ENCODE data around the gene RNF141. TPM values are rescaled to one million over a fixed set of nuclear protein-coding genes. Genes with fewer than 3 reads are reported as not detected.

Gene RNF141
- total RNA-seq, 2 donors from 2014 or later, result 34.7 to 42.2 TPM

- Histone ChIP-seq H3K9ac (ENCODE audit: extremely low read depth, low read length, poor library complexity, severe bottlenecking) (no peak overlapping the region), H3K36me3 (ENCODE audit: control insufficient read depth, insufficient read depth, low read length) (peaks cover 6% of the 10 kb centered on the region), H3K4me3 (ENCODE audit: low read length) (no peak overlapping the region), H3K27me3 (ENCODE audit: control insufficient read depth, insufficient read depth, low read length, poor library complexity, severe bottlenecking) (no peaks in the 10 kb centered on the region), H3K4me1 (ENCODE audit: control insufficient read depth, insufficient read depth, low read length) (no peaks in the 10 kb centered on the region), H3K9me3 (ENCODE audit: control insufficient read depth, low read length) (no peaks in the 10 kb centered on the region), H3K27ac (ENCODE audit: low read depth, low read length) (no peak overlapping the region)
- DNase-seq, result no peak
- H3K27ac Mint-ChIP-seq, result no peak overlapping the region
- TF ChIP-seq, protein P1, sequence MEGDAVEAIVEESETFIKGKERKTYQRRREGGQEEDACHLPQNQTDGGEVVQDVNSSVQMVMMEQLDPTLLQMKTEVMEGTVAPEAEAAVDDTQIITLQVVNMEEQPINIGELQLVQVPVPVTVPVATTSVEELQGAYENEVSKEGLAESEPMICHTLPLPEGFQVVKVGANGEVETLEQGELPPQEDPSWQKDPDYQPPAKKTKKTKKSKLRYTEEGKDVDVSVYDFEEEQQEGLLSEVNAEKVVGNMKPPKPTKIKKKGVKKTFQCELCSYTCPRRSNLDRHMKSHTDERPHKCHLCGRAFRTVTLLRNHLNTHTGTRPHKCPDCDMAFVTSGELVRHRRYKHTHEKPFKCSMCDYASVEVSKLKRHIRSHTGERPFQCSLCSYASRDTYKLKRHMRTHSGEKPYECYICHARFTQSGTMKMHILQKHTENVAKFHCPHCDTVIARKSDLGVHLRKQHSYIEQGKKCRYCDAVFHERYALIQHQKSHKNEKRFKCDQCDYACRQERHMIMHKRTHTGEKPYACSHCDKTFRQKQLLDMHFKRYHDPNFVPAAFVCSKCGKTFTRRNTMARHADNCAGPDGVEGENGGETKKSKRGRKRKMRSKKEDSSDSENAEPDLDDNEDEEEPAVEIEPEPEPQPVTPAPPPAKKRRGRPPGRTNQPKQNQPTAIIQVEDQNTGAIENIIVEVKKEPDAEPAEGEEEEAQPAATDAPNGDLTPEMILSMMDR (conservative IDR thresholded peaks at IDR 0.05), result no peak
- H3K27me3 Mint-ChIP-seq (ENCODE audit: insufficient read depth), result no peaks in the 10 kb centered on the region
- 85 to 95% methylated on average over 2 of the region's 2 CpGs for WGBS, 2 experiments (ENCODE audit: insufficient coverage in 1 of 2, insufficient read length in 1 of 2)
- H3K9me3 Mint-ChIP-seq, result no peaks in the 10 kb centered on the region
- no peak overlapping the region for H3K4me3 Mint-ChIP-seq
- H3K4me1 Mint-ChIP-seq, result no peaks in the 10 kb centered on the region
- H3K36me3 Mint-ChIP-seq (ENCODE audit: low read depth), result peaks cover 14% of the 10 kb centered on the region
Observed at GRCh38 chr11:10503221-10503620, 37.8 kb downstream of the RNF141 start.

GRCh38 chr11:10502770-10503169 lies 38.2 kb downstream of the RNF141 start:
- H3K36me3 ChIP-seq (ENCODE audit: control insufficient read depth, insufficient read depth, low read length), result peaks cover 6% of the 10 kb centered on the region
- H3K9me3 Mint-ChIP-seq, result no peaks in the 10 kb centered on the region
- whole genome bisulfite sequencing, 2 experiments (ENCODE audit: insufficient coverage in 1 of 2, insufficient read length in 1 of 2), result 91% methylated on average over 3 of the region's 3 CpGs

DNA sequence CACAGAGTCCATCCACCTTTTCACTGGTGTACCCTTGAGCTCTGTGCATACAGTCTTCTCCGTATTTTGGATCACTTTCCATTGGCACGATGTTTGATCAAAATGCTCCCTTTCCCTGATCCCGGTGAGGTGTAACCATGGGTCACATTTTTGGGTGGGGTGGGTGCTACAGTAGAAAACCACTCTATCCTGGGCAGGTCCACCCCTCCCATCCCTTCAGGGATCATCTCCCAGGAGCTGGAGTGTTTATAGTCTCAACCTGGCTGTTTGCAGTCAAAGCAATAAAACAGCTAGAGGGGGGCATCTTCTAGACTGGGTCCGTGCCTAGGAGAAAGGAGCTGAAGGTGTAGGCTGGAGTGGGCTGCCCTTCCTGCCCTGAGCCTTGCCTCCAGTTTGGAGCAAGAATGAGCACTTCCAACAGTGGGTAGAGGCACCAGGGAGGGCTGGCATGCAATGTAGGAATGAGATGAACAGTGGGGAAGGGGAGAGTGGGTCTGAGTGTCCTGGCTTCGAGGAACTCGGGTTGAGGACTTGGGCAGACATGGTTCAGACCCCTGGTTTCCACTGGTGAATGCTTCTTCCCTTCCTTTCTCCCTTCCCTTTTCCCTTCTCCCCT lies 38.8 kb downstream of the RNF141 start:
- WGBS, 2 experiments (ENCODE audit: insufficient coverage in 1 of 2, insufficient read length in 1 of 2), result 88 to 100% methylated on average over 6 of the region's 6 CpGs

More at GRCh38 chr11:10502770-10503169, 38.2 kb downstream of the RNF141 start:
- H3K4me3 ChIP-seq (ENCODE audit: low read length), result no peak overlapping the region
- Mint-ChIP-seq H3K4me3 (no peak overlapping the region), H3K4me1 (no peaks in the 10 kb centered on the region), H3K27ac (no peak overlapping the region), H3K27me3 (ENCODE audit: insufficient read depth) (no peaks in the 10 kb centered on the region), H3K36me3 (ENCODE audit: low read depth) (peaks cover 17% of the 10 kb centered on the region)
- TF ChIP-seq, protein P1 (conservative IDR thresholded peaks at IDR 0.05), result no peak
- H3K27me3 ChIP-seq (ENCODE audit: control insufficient read depth, insufficient read depth, low read length, poor library complexity, severe bottlenecking), result no peaks in the 10 kb centered on the region
- no peaks in the 10 kb centered on the region for H3K9me3 ChIP-seq (ENCODE audit: control insufficient read depth, low read length)
- H3K9ac ChIP-seq (ENCODE audit: extremely low read depth, low read length, poor library complexity, severe bottlenecking), result no peak overlapping the region
- no peaks in the 10 kb centered on the region for H3K4me1 ChIP-seq (ENCODE audit: control insufficient read depth, insufficient read depth, low read length)
- DNase-seq, result no peak
- no peak overlapping the region for H3K27ac ChIP-seq (ENCODE audit: low read depth, low read length)

More for the DNA sequence above, 38.8 kb downstream of the RNF141 start:
- no peaks in the 10 kb centered on the region for H3K27me3 ChIP-seq (ENCODE audit: control insufficient read depth, insufficient read depth, low read length, poor library complexity, severe bottlenecking)
- DNase-seq, result no peak
- H3K36me3 ChIP-seq (ENCODE audit: control insufficient read depth, insufficient read depth, low read length), result peaks cover 6% of the 10 kb centered on the region
- peaks cover 17% of the 10 kb centered on the region for H3K36me3 Mint-ChIP-seq (ENCODE audit: low read depth)
- no peak overlapping the region for H3K4me3 ChIP-seq (ENCODE audit: low read length)
- no peak overlapping the region for H3K9ac ChIP-seq (ENCODE audit: extremely low read depth, low read length, poor library complexity, severe bottlenecking)
- no peaks in the 10 kb centered on the region for H3K27me3 Mint-ChIP-seq (ENCODE audit: insufficient read depth)
- TF ChIP-seq, protein P1 (conservative IDR thresholded peaks at IDR 0.05), result no peak
- no peaks in the 10 kb centered on the region for H3K4me1 ChIP-seq (ENCODE audit: control insufficient read depth, insufficient read depth, low read length)
- H3K9me3 ChIP-seq (ENCODE audit: control insufficient read depth, low read length), result no peaks in the 10 kb centered on the region
- H3K27ac Mint-ChIP-seq, result no peak overlapping the region
- no peaks in the 10 kb centered on the region for H3K4me1 Mint-ChIP-seq
- H3K9me3 Mint-ChIP-seq, result no peaks in the 10 kb centered on the region
- H3K4me3 Mint-ChIP-seq, result no peak overlapping the region
- no peak overlapping the region for H3K27ac ChIP-seq (ENCODE audit: low read depth, low read length)

Measured in endodermal cell (in vitro differentiated cells).